SK-MEL-5 (cell line): Measurements from ENCODE around the gene TEX19. TPM values are rescaled to one million over a fixed set of nuclear protein-coding genes. Genes with fewer than 3 reads are reported as not detected.
"Not testable (repeated sequence)": the region's sequence is repeated elsewhere in the genome, so short reads cannot be mapped to it uniquely, and the experiment has no call there.

ENCODE experiments used
- DNase-seq: peaks from one replicate; pipeline ENCODE4 v3.0.0-alpha.2; 2016; ENCODE audit warnings: low read depth, low spot score
- in situ Hi-C: cut with HindIII; loops from 2 replicates; pipeline ENCODE4 v1.10.0; 2016; ENCODE audit warnings: low sequenced_read_pairs, high pct_unique_total_duplicates, low pct_unique_long_range_greater_than_20kb
- total RNA-seq: library from RNA; depleted of rRNA; stranded (reverse); fragments of >200 nt; shearing (Covaris generic); gene quantifications from 2 replicates; pipeline ENCODE4 v1.2.3, GENCODE V29; 2014

Gene TEX19
- total RNA-seq, 1 experiment from 2014 or later, result 0.05 TPM

- in situ Hi-C loops, result no loop called here
- no peak for DNase-seq
Observed at GRCh38 chr17:82348434-82348833, 10.6 kb upstream of the TEX19 start.

DNA sequence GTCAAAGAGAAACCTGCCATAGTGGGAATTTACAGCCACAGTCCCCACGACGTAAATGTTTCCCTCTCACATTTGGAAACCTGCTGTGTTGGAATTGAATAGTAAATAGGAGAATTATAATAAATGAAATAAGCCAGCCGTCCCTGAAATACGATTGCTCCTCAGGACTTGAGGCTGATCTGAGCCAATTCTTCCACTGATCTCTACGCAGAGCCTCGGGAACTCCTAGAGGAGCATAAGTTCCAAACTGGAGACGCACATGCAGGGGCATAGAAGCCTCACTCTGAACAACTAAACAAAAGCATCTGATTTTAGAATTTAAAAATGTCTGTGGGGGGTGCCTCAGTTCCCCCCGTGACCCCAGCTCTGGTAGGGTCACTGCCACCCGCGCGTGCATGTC, 10.2 kb upstream of the TEX19 start:
- no peak for DNase-seq
- in situ Hi-C loops, result no loop called here

DNA sequence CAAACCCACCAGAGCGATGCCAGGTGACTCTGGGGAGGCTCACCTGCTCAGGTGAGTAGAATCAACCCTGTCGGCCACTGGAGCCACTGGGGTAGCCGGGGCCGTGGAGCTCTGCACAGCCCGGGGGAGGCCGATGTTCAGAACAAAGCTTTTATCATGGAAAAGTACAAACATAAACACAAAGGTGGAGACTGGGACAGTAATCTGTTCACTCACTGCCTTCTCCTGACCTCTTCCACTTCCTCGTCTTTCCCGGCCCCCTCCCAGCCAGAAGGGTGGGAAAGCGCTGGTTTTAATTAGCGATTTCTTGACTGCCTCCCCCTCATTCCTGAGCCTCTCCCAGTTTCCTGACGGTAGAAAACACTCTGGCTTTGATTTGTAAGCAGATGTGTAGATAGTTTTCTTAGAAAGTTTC, 9.8 kb upstream of the TEX19 start:
- DNase-seq, result no peak
- in situ Hi-C loops, result no loop called here

DNA sequence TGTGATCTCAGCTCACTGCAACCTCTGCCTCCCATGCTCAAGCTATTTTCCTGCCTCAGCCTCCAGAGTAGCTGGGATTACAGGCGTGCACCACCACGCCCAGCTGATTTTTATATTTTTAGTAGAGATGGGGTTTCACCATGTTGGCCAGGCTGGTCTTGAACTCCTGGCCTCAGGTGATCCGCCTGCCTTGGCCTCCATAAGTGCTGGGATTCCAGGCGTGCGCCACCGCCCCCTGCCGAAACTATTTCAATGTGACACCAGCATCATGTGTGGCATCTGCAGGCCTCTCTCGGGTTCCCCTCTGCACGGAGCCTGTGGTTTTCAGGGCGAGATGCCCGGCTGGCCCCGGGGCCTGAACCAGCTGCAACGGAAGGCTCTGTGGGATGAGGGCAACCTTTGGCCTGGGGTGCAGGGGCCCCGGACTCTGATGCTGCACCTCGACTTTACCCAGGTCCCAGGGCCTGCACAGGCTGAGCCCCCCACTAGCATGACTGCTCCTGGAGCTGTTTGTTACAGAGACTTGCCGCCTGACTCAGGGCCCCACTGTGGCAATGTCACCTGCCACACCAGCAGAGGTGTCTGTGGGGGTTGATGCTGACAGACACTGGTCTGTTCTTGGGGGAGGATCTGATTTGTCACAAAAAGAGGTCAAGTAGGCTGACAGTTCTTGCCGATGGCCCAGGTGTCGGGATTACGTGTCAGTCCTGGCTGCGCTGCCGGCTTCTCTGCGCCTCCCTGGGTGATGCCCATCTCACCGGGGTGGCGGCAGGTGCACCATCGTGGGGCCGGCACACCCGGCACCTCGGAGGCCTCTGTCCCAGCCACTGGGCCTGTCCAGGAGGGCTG, 8.6 kb upstream of the TEX19 start:
- peak; percentile 52 for DNase-seq
- in situ Hi-C loops, result no loop called here

DNA sequence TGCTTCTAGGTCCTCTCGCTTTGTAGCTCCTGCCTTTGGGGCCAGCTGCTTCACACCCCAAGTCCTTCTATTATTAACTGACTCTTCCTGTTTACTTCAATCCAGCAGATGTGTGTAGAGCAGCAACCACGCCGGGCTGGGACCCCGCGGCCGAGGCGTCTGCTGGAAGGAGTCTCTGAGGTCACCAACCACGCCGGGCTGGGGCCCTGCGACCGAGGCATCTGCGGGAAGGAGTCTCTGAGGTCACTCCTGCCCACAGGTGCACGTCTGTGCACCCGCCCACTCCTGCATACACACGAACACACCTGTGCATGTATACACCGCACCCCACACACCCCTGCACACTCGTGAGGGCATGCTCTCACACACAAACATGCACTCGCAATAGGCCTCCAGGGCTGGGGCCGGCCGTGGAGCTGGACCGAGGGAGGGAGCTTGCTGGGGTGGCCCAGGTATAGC, 7.8 kb upstream of the TEX19 start:
- in situ Hi-C loops, result no loop called here
- no peak for DNase-seq

DNA sequence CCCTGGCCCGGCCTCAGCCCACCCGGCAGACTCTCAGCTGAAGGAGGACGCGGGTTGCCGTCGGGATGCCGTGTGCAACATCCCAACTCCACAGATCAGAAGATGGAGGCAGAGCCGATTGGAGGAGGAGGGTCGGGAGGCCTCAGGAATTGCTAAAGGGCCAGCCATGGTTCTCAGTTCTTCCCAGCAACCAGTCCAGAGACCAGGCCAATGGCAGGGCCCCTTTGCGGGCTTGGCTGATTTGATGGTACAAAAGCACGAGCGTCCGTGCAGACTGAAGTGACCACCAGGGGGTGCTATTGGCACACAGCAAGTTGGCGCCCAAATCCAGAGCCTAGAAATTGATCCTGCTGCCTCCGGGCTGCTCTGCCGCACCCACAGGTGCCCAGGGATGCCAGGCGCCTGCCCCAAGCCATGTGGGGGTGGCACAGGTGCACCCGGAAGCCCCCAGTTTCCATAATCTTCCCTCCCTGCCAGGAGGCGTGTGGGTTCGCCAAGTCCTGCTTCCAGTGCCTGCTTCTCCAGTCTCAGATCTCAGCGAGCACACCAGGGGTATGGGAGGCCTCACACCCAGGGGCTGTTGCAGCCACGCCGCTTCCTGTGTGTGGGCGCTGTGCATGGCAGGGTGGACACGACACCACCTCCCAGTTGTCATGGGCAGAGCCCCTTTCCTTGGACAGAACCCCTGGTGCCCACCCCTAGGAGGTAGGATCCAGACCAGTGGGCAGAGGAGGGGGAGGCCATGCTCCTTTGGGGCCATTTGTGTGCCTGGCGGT, 7.1 kb upstream of the TEX19 start:
- in situ Hi-C loops, result no loop called here
- peak; percentile 92 for DNase-seq

DNA sequence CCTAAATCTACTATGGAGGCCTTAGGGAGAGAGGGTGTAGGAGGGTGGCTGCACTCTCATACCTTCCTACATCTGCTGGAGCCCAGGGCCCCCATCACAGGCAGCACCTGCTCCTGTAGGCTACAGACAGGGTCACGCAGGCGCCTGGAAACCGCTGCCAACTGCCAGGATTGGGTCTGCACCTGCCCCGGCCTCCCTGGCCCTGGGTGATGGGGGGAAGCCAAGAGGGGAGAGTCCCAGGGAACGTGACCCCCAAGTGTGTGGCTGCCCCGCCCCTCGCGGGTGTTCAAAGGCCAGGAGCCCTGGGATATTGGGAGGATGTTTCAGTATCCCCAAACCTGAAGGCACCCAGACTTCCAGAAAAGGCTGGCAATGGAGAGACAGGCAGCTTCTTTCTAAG, 5.6 kb upstream of the TEX19 start:
- no peak for DNase-seq
- in situ Hi-C loops, result no loop called here

GRCh38 chr17:82354804-82355308, 4.2 kb upstream of the TEX19 start:
- DNase-seq, result no peak
- in situ Hi-C loops, result no loop called here

DNA sequence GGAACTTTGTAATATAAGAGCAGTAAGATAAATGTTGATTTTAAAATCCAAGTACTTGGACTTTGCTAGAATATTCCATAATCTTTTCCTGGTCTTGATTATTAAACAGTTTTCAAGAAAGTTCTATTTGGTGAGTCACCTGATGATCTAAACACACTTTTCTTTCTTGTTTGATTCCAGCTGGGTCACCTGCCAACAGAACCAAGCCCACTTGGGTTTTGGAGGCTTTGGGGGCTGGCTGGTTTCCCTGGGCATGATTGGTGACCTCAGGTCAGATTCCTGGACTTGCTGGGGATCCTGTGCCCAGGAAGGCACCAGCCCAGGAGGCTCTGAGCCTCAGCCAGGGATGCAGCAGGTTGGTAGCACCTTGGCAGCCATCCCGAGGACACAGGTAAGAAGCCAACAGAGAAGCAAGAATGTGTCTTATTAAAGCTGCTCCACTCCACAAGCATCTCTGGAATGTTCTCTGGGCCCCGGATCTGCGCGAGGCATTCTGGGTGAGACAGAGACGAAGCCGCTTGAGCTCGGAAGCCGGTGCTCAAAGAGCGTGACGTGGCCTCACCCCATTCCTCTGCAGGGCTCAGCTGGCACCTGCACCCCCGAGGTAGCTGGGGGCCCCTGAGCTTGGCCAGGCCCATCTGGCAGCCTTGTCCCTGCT, 3.1 kb upstream of the TEX19 start:
- DNase-seq, result no peak
- in situ Hi-C loops, result no loop called here

DNA sequence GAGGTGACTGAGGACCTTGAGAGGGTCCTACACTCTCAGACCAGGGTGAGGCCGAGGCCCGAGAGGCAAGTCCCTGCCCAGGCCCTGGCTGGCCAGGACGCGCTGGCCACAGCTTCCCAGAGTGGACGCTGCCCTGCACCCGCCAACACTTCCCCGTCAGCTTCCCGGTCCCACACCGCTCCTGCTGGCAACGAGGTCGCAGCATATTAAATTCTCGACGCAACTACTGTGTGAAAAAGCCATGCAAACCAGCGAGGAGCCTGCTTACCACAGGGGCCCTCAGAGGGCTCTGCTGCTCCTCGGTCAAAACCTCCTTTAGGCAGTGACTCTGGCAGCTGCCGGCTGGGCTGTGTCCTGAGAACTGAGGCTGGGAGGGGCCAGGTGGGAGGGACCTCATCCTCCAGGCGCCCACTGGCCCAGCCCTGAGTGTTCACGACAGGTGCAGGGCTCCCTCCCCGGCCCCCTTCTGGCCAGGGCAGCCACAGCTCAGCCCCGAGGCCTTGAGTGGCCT, 2.1 kb upstream of the TEX19 start:
- in situ Hi-C loops, result no loop called here
- no peak for DNase-seq

- in situ Hi-C loops, result no loop called here
- no peak for DNase-seq
Observed at GRCh38 chr17:82357394-82357793, 1.7 kb upstream of the TEX19 start.

- DNase-seq, in situ Hi-C loops: not testable (repeated sequence)
Observed at GRCh38 chr17:82359451-82360074, 516 bp downstream of the TEX19 start.

DNA sequence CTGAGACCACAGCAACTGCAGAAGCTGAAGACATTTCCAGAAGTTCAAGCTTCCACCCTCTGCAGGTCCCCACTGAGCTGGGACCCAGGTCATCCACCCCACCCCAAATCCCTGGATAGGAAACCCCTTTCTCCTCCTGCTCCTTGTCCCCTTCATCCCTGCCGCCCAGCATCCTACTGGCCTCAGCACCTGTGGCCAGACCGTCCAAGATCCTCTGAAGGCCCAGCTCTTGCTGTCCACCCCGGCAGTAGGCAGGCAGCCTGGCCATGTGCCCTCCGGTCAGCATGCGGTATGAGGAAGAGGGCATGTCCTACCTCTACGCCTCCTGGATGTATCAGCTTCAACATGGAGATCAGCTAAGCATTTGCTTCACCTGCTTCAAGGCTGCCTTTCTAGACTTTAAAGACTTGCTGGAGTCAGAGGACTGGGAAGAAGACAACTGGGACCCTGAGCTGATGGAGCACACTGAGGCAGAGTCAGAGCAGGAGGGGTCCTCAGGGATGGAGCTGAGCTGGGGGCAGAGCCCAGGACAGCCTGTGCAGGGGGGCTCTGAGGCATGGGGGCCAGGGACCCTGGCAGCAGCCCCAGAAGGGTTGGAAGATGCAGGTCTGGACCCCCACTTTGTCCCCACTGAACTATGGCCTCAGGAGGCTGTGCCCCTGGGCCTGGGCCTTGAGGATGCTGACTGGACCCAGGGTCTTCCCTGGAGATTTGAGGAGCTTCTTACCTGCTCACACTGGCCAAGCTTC, 3.0 kb downstream of the TEX19 start:
- DNase-seq, result no peak
- in situ Hi-C loops, result no loop called here

GRCh38 chr17:82365606-82366295, 6.7 kb downstream of the TEX19 start:
- in situ Hi-C loops, result no loop called here
- no peak for DNase-seq

- no peak for DNase-seq
Observed at GRCh38 chr17:82366749-82367148, 7.7 kb downstream of the TEX19 start.

DNA sequence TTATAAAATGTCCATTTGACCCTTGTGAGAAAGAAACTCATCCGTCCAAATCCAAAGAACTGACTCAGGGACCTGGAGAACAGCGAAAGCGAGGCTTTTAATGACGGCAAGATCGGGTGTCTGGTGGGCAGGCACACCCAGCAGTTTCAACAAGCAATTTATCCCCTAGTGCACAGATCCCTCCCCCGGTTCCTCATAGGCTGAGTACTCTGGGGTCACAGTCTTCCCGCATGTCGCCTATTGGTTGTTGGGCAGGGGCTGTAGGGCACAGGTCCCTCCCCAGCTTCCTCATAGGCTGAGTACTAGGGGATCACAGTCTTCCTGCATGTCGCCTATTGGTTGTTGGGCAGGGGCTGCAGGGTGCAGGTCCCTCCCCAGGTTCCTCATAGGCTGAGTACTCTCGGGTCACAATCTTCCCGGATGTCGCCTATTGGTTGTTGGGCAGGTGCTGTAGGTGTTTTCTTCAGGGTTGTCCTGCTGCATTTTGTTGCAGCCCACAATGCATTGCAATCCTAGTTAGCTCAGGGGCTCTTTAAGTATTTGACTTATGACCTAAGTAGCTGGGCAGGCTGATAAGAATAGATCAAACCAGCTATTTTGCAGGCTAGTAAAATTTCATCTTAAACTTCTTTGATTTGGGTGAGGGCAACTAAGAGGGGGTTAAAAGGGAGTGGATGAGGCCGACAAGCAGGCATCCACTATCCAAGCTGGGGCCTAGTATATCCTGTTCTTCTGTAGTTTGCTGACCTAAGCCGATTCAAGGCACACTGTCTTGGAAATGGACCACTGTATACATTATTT, 8.9 kb downstream of the TEX19 start:
- in situ Hi-C loops, result no loop called here
- peak; percentile 36 for DNase-seq

More at GRCh38 chr17:82366749-82367148, 7.7 kb downstream of the TEX19 start:
- in situ Hi-C loops, result no loop called here
